GM10266 (cell line): Measurements from ENCODE around the gene NEMP1.

ENCODE experiments used
- DNase-seq: peaks from one replicate; pipeline ENCODE4 v3.0.0; 2012; ENCODE audit errors: extremely low spot score
- TF ChIP-seq, protein P1 (sequence below): IDR thresholded peaks from 2 replicates; pipeline ENCODE4 v1.5.1; 2012; ENCODE audit warnings: mild to moderate bottlenecking, low read depth; ENCODE audit not compliant: control insufficient read depth, insufficient read depth; ENCODE audit errors: missing control alignments

The NEMP1 gene

GRCh38 chr12:57010627-57011247 is 67.9 kb downstream of the NEMP1 start:
- no peak for DNase-seq
- TF ChIP-seq, protein P1, sequence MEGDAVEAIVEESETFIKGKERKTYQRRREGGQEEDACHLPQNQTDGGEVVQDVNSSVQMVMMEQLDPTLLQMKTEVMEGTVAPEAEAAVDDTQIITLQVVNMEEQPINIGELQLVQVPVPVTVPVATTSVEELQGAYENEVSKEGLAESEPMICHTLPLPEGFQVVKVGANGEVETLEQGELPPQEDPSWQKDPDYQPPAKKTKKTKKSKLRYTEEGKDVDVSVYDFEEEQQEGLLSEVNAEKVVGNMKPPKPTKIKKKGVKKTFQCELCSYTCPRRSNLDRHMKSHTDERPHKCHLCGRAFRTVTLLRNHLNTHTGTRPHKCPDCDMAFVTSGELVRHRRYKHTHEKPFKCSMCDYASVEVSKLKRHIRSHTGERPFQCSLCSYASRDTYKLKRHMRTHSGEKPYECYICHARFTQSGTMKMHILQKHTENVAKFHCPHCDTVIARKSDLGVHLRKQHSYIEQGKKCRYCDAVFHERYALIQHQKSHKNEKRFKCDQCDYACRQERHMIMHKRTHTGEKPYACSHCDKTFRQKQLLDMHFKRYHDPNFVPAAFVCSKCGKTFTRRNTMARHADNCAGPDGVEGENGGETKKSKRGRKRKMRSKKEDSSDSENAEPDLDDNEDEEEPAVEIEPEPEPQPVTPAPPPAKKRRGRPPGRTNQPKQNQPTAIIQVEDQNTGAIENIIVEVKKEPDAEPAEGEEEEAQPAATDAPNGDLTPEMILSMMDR: no peak

DNA sequence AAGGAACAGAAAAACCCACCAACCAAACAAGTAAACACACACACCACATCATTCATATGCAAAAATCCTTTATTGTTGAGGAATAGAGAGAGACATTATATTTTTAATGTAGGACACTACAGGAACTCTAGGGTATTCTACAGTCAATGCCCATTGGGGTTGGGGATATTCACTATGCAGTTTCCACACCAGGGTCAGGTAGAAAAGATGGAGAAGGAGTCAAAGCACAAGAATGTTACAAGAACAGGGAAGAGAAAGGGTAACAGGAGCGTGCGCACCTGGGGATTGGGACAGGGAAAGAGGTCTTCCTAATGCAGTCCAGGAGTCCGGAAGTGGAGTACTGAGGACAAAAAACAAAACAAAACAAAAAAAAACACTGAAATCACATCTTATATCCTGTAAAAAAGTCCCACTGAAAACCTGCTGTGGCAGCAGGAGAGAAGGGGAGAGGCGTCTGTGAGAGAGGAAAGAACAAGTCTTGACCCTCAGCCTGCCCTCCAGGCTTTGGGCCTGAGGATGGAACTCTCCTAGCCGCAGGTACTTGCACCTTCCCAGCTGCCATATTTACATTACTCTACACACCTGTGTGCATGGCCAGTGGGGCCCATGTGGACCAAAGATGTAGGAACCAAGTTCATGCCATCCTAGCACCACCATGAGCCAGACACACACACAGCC is 68.5 kb downstream of the NEMP1 start:
- TF ChIP-seq, protein P1: no peak
- no peak for DNase-seq

DNA sequence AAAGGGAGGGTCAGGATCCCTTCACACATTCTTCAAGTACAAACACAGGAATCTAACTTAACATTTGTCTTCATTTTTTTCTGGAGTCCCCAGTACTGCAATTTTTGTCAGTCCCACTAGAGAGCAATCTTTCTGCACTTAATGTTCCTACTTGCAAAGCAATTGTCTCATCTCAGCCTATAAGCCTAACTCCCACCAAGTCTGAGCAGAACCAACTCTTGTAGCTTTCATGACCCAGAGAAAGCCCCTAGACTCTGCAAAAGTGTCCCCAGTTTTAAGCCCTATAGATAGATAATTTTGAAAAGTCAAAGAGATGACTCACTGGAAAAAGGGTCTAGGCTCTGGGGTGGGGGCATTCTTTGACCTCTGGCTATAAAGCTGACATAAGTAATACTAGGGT is 70.4 kb downstream of the NEMP1 start:
- peak; percentile 73 for DNase-seq
- TF ChIP-seq, protein P1: peak; percentile 70

DNA sequence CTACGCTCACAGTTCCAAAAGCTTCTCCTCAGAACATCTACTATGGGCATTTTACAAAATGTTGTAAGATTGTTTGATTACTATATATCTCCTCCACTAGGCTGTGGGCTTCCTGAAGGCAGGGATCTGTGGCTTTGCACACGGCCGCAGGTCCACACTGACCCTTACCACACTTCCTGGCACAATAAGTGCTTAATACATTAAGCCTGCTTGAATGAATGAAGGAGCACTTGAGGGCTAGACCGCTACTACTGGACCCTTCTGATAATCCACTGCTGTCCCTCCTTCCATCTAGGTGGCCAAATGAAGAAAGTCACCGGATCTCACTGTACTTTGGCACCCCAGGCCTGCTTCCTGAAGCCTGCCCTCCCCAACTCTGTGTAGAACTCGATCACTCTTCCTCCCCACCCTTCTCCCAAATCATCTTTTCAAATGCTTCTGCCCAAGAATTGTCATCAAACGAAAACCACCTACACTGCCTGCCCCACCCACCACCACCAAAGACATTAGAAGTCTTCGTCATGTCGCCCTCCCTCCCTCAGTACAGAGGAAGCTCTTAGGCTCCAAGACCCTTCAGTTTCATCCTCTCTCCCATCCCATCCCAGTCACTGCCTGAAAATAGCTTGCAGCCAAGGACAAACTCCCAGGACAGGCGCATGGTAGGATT is 71.6 kb downstream of the NEMP1 start:
- no peak for DNase-seq
- TF ChIP-seq, protein P1: no peak

- DNase-seq: peak; percentile 95
- TF ChIP-seq, protein P1: peak; percentile 72
Measured at GRCh38 chr12:57005980-57006808, 72.4 kb downstream of the NEMP1 start, which contains the start of gene ZBTB39. ZBTB39 (minus strand) TSS chr12:57006546; CDS start chr12:57004917, 1,629 bp downstream.
